HG03025 (cell line): ENCODE measurements around the gene RNF6.
A peak's percentile ranks its signal among the peaks of the same experiment; 100 is the strongest.
"Not testable (repeated sequence)": the region's sequence is repeated elsewhere in the genome, so short reads cannot be mapped to it uniquely, and the experiment has no call there.

ENCODE experiments used
- ATAC-seq: cut with Tn5 transposase; IDR thresholded peaks from one replicate; pipeline ENCODE4 v1.9.1; 2021; ENCODE audit warnings: mild to moderate bottlenecking, moderate library complexity; ENCODE audit not compliant: unreplicated experiment, low FRiP score

RNF6 gene

DNA sequence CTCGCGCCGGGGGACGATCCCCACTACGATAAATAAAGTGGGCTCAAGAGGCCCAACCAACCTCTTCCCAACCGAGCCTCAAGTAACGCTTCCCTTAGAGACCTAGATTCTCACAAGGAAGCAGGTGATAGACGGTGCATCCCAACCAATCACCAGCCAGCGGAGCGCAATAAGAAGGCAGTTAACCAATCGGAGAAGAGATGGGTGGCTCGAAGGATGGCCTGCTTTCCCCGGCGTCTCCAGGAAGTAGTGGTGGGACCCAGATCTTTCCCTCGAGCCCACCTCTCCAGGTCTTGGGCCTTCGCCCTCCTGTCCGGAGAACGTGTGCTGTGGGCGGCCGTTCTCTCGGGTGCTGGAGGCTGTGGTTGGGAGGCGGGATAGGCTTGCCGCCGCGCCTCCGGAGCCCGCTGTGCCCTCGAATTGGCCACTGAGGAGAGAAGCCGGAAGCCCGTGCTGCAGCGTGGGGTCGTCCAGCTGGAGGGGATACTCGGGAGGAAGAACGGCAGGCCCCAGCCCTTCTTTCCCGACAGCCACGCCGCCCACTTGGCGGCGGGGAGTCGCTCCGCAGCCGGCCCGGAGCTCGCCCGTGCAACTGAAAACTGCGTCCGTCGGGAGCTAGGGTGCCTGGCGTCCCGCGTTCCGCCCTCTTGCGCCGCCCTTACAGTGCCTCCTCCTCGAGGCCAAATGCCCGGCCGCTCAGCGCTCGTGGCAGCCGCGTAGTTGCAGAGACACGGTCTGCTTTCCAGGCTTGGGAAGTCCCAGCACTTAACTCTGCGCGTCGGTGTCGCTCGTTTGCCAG is at the start of gene RNF6:
TSS of gene RNF6 (minus strand) at position 594 of the 799 bp plus-strand sequence. CDS start 2,665 bp downstream, outside the sequence.
- peak; percentile 98 for ATAC-seq

DNA sequence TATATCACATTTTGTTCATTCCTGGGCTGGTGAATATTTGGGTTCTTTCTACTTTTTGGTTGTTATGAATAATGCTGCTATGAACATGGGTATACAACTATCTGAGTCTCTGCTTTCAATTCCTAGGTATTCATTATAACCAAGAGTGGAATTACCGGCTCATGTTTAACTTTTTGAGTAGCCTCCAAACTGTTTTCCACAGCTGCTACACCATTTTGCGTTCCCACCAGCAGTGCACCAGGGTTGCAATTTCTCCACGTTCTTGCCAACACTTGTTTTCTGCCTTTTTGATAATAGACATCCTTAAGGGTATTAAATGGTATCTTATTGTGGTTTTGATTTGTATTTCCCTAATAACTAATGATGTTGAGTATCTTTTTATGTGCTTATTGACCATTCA is 48.6 kb upstream of the RNF6 start:
- no peak for ATAC-seq

DNA sequence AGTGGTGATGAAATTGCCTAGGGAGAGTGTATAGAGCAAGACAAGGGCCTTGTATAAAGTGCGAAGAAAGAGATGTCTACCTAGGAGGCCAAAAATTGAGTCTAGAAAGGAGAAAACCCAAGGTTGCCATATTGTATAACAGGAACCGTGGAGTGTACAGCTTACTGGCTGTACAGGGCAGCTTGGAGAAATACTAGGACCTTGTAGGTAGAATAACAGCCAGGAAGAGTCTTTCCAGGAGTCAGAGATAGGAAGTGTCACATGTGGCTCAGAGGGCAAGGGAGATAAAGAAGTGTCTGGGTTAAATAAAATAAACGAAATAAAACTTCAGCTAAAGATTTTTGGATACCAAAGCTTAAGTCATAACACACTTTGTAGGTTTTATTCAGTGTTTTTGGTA is 44.2 kb upstream of the RNF6 start:
- ATAC-seq, result no peak

DNA sequence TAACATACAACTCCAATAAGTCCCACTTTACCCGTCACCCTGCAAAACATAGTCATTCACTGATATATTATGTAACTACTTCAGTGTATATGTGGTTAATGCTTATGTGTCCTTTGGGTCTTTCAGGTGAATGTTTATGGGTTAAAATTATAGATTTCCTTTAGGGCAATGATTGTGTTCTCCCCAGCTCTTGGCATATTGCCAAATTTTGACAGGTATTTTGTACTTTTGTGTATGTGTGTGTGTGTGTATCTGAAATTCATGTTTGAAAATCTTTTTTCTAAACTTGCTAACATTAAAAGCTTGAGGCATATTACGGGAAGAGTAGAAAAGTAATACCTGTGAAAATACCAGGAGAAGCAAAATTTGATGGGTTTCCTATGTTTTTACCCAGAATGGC is 40.0 kb upstream of the RNF6 start:
- ATAC-seq, result no peak

DNA sequence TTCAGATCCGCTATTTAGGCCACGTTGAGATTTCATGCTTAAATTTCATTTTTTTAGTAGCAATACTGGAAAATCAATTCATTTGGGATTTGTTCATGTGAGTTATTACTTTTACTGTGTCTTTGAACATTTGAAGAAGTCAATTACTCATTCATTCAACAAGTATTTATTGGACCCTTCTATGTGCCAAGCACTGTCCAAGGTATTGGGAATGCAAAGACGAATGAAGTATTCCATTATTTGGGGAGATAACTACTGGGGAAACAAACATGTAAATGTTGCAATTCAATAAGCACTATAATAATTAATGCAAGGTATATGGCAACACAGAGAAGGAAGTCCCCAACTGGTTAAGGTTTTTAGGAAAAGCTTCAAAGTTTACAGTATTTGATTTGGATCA is 37.5 kb upstream of the RNF6 start:
- no peak for ATAC-seq

DNA sequence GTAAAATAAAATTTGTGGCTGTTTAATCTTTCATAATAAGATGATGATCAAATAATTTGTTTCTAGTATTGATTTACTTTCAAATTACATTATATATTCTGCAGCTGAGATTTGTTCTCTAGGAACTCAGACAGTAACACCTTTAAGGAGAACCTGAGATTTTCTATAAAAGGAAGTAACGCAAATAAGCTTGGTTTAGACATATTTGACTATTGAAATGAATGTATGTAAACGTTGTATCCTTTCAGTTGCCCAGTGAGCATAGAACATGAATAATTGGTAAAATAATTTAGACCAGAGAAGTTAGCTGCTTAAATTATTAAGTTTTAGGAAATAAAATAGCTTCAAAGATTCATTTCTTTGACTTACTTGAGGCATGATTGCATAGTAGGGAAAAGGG is 34.9 kb upstream of the RNF6 start:
- ATAC-seq, result no peak

DNA sequence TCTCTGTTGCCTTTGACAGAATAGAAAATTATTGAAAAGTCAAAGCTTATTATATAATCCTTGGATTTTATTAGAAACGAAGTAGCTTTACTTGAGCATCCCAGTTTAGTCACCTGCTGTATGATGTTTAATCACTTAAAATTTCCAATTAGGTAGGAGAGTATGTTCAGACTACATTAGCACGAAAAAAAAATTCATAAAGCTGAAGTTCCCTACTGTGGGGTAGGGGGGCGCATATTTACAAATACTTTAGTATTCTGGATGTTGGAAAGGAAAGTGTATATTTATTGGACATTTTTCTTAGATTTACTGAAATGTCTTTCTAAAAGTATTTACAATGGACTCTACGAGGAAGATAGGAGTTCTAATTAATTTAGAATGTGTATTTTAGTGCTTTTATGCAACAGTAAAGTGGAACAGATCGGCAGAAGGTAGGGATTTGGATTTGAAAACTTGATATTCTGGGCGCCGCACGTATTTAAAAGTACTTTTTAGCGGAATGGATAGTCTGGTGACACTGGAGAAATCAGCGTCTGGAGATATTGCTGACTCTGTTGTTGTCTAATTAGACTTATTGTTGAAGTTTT is 33.7 kb upstream of the RNF6 start:
- no peak for ATAC-seq

DNA sequence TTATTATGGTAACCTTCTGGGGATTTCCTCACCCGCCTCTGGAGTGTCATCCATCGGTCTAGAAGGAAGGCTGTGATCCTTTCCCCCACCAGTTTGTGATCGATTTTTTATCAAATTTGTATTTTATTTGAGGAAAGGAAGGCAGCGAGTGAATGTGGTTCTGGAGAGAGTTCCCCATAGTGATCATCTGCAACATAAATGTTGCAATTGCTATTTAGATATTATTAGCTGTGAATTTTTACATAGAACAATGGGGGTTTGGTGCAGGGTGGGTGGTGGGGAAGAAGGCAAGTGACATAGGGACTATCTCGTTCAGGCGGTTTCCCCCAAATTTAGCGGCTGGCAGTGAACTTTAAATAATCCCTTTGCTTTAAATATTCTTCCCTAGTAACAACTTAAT is 33.0 kb upstream of the RNF6 start:
- ATAC-seq, result no peak

DNA sequence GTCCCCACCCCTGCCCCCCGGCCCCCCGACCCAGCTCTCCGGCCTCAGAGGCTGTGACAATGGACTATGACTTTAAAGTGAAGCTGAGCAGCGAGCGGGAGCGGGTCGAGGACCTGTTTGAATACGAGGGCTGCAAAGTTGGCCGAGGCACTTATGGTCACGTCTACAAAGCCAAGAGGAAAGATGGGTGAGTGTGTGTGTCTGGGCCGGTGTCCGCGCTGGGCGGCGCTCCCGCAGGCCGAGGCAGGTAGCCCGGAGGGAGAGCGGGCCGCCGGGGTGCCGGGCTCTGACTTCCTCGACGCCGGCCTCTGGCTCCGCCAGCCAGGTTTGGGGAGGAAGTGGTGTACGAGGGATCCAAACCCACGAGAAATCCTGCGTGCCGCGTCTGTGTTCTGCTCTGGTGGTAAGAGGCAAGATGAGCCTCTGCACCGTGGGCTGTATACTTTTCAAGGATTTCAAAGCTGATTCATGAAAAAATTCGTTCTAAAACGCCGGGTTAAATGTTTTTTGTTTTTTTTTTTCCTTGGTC is 32.5 kb upstream of the RNF6 start:
- peak; percentile 29 for ATAC-seq

DNA sequence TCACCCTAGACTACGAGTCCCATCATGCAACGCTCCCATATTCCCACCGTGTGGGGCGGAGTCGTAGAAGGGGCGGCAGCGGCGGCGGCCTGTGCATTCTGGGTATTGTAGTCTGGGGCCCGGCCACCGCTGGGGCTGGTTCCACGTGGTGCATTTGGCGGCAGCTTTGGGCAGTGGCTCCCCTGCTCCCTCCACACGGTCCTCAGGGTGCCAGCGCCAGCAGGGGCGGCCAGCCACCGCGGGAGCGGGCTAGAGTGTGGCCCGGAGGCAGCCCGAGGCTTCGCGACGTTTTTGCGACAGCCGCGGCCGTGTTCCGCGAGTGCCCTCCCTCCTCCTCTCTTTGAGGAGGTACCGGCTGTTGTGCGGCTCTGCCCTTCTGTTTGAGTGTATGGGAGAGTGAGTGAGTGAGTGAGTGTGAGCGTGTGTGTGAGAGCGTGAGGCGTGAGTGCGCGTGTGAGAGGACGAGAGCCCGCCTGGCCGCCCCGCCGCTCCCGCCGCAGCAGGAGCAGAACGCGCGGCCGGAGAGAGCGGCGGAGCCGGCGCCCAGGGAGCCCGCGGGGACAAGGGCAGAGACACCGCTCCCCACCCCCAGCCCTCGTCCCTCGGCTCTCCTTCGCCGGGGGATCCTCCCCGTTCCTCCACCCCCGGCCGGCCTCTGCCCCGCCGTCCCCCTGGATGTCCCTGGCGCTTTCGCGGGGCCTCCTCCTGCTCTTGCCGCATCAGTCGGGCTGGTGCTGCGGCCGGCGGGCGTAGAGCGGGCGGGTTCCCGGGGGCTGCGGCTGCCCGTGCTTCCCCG is 31.9 kb upstream of the RNF6 start, which contains the start of gene CDK8:
TSS of gene CDK8 (plus strand) at position 343 of the 796 bp plus-strand sequence. CDS start 513 bp downstream, outside the sequence.
- peak; percentile 85 for ATAC-seq

DNA sequence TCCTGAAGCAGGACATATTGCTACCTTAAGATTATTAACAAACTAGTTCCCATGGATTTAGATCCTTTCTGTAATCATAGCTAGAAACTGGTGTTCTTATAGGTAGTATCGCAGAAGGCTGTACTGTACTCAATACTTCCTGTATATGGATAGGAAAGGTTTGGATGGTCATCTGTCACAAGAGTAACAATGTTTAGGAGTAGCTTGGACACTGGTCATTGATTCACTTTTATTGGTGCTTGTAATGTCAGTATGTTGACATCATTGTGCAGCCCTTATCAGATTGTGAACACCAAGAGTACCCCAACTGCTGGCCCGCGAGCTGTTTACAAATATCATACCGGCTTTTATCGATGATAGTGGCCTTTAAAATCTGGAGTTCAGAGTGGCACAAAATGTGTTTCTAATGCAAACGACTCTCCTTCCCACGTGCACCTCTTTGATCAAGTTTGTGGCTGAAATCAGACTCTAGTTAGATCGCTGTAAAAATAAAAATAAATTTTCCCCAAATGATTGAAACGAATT is 31.2 kb upstream of the RNF6 start:
- no peak for ATAC-seq

DNA sequence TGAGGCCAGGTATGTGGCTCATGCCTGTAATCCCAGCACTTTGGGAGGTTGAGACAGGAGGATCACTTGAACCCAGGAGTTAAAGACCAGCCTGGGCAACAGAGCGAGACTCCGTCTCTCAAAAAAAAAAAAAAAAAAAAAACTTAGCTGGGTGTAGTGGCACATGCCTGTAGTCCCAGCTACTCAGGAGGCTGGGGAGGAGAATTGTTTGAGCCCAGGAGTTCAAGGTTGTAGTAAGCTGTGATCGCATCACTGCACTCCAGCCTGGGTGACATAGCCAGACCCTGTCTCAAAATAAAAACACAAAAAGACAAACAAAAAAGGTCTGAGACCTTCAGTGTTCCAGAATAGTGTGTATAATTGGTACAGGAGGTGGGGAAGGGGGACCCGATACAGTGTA is 29.9 kb upstream of the RNF6 start:
- ATAC-seq, result not testable (repeated sequence)

DNA sequence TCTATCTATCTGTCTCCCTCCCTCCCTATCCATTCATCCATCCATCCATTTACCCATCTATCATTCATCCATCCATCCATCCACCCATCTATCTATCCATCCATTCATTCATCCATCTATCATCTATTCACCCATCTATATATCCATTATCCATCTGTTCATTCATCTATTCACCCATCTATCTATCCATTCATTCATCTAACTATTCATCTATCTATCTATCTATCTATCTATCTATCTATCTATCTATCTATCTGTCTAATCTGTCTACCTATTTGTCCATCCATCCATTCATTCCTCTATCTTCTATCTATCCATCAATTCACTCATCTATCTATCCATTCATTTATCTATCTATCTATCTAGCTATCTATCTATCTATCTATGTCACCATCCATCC is 27.4 kb upstream of the RNF6 start:
- no peak for ATAC-seq

DNA sequence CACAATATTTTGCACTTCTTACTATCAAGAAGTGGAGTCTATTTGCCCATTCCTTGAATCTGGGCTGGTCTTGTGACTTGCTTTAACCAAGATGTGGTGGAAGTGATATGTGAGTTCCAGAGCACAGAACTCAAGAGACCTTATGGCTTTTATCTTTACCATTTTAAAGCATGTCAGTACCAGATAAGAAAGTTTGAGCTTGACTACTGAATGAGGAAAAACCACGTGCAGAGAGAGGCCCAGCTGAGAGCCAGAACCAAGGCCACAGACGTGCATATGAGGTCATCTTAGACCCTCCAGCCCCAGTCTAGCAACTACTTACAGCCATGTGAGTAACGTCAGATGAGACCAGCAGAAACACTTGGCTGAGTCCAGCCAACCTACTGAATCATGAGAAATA is 25.5 kb upstream of the RNF6 start:
- no peak for ATAC-seq

DNA sequence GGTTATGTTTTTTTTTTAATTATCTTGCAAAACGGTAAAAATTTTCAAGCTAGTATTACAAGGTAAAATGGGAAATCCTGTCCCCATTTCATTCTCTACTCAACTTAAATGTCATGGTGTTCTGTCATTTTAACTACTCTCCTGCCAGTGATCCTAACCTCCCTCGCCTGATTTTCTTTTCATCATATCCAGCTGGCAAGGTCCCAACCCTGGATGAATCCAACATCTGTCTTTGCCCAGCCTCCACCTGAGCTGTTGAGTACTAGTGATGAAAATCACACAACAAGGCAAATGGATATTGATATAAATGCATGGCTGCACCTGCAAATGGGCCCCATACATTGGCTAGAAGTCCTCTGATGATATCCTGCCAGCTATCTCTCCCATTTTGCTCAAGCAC is 24.9 kb upstream of the RNF6 start:
- no peak for ATAC-seq

DNA sequence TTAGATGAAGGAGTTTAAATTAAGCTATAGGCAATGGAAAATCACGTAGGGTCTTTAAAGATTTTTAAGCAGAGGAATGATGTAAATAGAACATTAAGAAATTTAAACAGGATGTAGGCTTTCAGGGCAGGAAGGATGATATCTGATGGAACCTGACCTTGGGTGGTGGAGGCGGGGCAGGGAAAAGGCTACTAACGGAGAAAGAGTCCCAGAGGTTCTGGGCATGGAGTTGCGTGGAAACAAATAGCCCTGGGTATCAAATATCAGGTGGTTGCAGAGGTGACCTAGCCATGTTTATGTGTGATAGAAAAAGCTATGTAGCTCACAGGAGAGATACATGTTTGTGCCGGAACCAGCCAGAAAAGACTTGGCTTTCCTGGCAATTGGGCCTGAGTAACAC is 24.0 kb upstream of the RNF6 start:
- no peak for ATAC-seq

DNA sequence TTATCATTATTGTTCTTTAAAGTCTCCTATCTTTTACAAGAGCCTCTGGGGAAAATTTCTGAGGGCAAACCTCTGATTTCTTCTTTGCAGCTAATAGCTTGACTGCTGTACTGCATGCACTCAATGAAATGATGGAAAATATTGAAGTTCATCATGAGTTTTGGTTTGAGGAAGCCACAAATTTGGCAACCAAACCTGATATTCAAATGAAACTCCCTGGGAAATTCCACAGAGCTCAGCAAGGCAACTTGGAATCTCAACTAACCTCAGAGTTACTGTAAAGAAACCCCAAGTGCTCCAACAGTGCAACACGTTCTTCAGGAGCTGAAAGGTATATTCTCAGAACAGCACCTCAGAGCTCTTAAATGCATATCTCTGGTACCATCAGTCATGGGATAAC is 14.2 kb upstream of the RNF6 start:
- no peak for ATAC-seq

DNA sequence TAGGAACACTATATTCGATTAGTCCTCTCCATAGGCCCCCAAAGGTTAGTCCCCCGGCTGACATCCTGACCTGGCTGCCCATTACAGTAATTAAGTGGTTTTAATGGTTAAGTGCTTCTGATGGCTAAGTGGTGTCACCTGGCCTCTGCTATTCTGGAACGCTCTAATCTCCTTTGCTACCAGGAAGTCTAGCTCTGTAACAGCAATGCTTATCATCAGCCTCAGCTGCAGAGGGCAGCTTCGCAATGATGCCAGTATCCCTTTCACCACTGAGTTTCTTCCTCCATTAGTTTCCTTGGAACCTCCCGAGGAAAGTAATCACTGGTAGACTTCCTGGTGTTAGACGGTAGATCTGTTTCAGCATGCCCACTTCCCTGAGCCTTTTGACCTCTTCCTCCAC is 8.6 kb upstream of the RNF6 start:
- ATAC-seq, result no peak

DNA sequence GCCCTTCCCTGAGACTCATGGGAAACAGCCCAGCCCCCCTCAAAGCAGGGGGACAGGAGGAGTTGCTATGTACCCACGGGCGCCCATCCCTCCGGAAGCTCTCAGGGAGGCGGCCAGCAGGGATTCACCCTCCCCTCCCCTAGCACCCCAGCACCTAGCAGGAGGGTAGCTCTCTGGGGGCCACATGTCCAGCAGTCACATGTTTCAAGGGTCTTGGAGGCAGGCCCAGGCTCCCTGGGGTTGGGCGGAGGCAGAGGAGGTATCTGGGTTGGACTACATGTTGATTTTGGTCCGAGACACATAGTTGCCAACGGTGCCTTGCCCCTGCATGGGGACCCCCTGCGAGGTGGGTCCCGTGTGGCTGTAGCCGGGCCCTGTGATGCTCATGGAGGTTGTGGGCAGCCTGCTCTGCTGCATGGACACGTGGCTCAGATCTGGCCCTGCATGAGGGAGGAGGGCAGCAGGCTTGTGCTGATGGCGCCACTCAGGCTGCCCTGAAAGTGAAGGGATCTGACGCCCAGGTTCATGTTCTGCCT is 7.0 kb upstream of the RNF6 start:
- ATAC-seq, result no peak

DNA sequence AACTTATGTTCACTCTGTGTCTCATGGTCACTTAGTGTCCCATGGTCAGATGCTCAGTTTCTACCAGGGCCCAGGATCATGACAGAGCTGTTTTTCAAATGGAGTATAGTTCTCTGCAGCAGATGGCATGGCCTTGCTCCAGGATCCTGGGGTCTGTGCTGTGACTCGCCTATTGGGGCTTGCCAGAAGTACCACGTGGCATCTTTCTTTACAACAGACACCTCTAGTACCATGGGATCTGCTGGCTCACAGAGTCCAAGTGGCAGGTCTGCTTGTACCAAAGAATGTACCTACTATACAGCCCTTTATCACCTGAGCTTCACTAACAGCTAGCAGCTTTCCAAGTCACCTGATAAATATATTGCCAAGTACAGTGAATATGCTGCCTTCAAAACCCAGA is 6.0 kb upstream of the RNF6 start:
- no peak for ATAC-seq
